Fibroblast of the aortic adventitia (primary cell): ENCODE data around the gene GNAL. TPM values are rescaled to one million over a fixed set of nuclear protein-coding genes. Genes with fewer than 3 reads are reported as not detected.
"Not testable (repeated sequence)": the region's sequence is repeated elsewhere in the genome, so short reads cannot be mapped to it uniquely, and the experiment has no call there.

Experiments
- DNase-seq: peaks from one replicate; pipeline ENCODE4 v3.0.0-alpha.2; 2010; ENCODE audit warnings: low read depth
- H3K4me3 ChIP-seq: 2 replicates; pipeline ENCODE4 v1.5.1; 2011; ENCODE audit warnings: low read depth, mild to moderate bottlenecking, control low read depth, low read length, moderate library complexity
- total RNA-seq: library from RNA; depleted of rRNA; stranded (reverse); fragments of >200 nt; gene quantifications from 2 replicates; pipeline ENCODE4 v1.2.3, GENCODE V29; 2012; ENCODE audit warnings: low replicate concordance
- TF ChIP-seq, protein P1 (sequence below): IDR thresholded peaks from 2 replicates; pipeline ENCODE4 v1.5.1; 2011; ENCODE audit warnings: mild to moderate bottlenecking, low read length, control low read depth, inconsistent platforms; ENCODE audit not compliant: insufficient read depth

The GNAL gene
- total RNA-seq, 1 donor, result 0.63 TPM

DNA sequence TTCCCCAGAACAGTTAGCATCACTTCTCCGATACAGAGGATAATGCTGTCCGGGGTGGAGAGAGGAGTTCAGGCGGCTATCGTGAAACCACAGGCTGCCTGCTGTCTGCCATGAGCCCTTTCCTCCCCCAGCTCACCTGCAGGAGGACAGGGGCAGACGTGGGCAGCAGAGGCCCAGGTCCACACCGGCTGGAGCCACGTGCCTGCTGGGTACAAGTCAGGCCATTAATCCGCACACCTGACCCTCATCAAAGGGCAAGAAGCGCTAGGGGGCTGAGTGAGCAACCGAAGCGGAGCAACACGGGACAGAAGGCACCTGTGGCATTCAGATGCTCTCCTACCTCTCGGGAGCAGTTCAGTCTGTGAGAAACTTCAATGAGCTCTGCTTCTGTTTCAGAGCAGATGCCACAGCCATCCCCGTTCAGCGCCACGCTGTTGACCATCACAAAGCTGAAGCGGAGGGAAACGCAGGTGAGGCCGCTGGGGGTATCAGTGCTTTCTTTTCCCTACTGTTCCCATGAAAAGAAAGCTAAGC is 197.6 kb downstream of the GNAL start:
- DNase-seq, result no peak
- H3K4me3 ChIP-seq, result no peak overlapping the region
- TF ChIP-seq, protein P1, sequence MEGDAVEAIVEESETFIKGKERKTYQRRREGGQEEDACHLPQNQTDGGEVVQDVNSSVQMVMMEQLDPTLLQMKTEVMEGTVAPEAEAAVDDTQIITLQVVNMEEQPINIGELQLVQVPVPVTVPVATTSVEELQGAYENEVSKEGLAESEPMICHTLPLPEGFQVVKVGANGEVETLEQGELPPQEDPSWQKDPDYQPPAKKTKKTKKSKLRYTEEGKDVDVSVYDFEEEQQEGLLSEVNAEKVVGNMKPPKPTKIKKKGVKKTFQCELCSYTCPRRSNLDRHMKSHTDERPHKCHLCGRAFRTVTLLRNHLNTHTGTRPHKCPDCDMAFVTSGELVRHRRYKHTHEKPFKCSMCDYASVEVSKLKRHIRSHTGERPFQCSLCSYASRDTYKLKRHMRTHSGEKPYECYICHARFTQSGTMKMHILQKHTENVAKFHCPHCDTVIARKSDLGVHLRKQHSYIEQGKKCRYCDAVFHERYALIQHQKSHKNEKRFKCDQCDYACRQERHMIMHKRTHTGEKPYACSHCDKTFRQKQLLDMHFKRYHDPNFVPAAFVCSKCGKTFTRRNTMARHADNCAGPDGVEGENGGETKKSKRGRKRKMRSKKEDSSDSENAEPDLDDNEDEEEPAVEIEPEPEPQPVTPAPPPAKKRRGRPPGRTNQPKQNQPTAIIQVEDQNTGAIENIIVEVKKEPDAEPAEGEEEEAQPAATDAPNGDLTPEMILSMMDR, result no peak

DNA sequence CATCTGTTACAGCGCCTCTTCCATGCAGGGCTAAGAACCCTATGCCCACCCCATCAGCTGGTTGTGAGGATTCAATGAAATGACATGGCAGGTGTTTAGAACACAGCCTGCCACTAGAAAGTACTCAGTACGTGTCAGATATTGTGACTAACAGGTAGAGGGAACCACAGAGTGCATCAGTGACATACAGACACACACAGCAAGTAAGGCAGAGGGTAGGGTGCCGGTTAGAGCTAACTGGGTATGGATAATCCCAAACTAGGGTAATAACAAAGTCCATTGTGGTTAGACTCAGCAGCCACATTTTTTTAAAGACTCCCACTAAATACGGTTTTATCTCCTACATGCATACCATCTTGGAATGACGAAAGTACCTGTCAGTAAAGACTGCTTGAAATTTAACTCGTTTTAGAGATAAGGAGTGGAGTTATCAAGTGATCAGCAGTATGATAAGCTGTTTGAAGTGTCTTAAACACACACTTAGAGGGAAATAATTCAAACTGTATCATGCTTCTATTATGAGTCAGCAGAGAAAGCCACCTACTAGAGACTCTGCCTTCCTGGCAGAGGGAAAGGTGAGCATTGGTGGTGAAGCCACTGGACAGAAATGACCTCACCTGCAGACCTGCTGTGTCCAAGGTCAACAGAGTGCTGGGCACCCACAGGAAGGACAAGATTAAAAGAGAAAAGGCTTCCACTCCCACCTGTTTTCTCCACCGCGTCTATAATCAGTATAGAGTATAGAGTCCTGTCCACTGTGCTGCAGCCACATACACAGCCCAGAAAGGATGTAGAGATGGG is 198.5 kb downstream of the GNAL start:
- TF ChIP-seq, protein P1, result no peak

DNA sequence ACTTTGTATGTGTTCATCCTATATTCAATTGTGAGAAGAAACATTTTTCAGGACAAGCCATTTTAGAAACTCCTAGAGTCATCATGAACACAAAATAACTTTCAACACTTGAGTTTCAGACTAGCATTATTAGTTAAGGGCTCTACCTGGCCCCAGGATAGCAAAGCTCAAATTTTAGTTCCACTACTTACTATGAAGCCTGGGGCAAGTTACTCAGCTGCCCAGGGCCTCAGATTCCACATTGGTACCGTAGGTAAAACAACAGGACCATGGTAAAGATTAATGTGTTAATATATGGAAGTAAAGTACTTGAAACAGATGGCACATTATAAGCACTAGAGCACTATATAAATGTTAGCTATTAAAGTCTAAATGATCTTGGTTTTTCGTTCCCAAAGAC is 199.7 kb downstream of the GNAL start:
- no peak overlapping the region for H3K4me3 ChIP-seq
- TF ChIP-seq, protein P1, result no peak
- no peak for DNase-seq

More for the DNA sequence above, 198.5 kb downstream of the GNAL start:
- no peak overlapping the region for H3K4me3 ChIP-seq
- no peak for DNase-seq

DNA sequence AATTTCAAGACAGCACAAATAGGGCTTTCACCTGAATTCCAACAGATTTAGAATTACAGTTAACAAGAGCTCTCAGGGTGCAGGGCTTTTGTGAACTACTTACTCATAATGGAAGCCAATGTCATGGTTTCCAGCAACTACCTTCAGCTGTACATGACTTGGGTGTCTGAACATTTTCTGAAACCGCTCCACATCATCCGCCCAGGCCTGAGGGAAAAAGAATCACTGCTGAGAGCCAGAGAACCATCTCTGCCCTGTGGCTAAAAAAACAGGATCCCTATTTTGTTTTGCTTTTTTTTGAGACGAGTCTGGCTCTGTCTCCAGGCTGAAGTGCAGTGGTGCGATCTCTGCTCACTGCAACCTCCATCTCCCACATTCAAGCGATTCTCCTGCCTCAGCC is 200.2 kb downstream of the GNAL start:
- no peak overlapping the region for H3K4me3 ChIP-seq
- DNase-seq, result no peak
- TF ChIP-seq, protein P1, result no peak

DNA sequence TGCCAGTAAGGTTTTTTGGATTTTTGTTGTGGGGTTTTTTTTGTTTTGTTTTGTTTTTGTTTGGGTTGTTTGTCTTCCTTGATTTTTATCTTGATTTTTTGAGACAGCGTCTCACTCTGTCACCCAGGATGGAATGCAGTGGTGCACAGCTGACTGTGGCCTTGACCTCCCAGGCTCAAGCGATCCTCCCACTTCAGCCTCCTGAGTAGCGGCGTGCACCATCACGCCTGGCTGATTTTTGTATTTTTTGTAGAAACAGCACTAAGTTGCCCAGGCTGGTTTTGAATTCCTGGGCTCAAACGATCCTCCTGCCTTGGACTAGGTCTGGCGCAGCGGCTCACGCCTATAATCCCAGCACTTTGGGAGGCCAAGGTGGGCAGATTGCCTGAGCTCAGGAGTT is 202.7 kb downstream of the GNAL start:
- no peak for DNase-seq
- no peak overlapping the region for H3K4me3 ChIP-seq
- TF ChIP-seq, protein P1, result no peak

DNA sequence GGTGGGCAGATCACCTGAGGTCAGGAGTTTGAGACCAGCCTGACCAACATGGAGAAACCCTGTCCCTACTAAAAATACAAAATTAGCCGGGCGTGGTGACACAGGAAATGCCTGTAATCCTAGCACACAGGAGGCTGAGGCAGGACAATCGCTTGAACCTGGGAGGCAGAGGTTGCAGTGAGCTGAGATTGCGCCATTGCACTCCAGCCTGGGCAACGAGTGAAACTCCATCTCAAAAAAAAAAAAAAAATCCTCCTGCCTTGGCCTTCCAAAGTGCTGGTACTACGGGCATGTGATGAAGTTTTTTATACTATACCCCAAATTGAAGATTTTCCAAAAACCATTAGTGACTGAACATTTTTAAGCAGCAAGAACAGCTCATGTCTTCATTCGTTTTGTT is 203.4 kb downstream of the GNAL start:
- H3K4me3 ChIP-seq, DNase-seq: not testable (repeated sequence)

DNA sequence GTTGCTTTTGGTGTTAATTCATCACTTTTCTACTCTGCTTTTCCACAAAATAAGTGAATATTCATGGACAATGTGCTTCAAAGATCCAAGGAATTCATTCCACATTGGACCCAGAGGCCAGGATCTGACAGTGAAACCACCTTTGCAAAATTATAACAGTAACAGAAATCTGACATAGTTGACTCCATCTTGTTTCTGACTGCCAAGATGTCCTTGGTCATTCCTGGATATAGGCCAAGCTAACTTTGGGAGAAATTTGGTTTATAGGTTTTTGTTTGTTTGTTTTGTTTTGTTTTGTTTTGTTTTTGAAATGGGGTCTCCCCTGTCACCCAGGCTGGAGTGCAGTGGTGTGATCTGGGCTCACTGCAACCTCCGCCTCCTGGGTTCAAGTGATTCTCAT is 208.7 kb downstream of the GNAL start:
- no peak overlapping the region for H3K4me3 ChIP-seq
- no peak for DNase-seq
- TF ChIP-seq, protein P1, result no peak
